OCI-LY7 (cell line): ENCODE measurements around the gene SDE2. TPM values are rescaled to one million over a fixed set of nuclear protein-coding genes. Genes with fewer than 3 reads are reported as not detected.

ENCODE experiments used
- BruUV-seq: library from RNA; stranded (reverse); fragments of 400-500 nt; replicated peaks from 2 replicates; lab custom pipeline; 2021; lab: Mats Ljungman, UMichigan
- CTCF ChIA-PET: fragments of 300-600 bp; sonication (Branson Sonifier 250); formaldehyde crosslinking; loops from one replicate; lab custom pipeline; 2022; ENCODE audit warnings: antibody characterized with exemption; ENCODE audit not compliant: unreplicated experiment; lab: Charles Lee
- POLR2A ChIA-PET: fragments of 300-600 bp; sonication (Branson Sonifier 250); formaldehyde crosslinking; loops from one replicate; lab custom pipeline; 2022; ENCODE audit warnings: antibody characterized with exemption; lab: Charles Lee
- DNase-seq: peaks from one replicate; pipeline ENCODE4 v3.0.0-alpha.2; 2015; ENCODE audit warnings: low spot score
- H2AFZ ChIP-seq: fragments of 200-600 bp; sonication (generic), shearing (Covaris generic); 2 replicates; pipeline ENCODE4 v1.6.1; 2014; ENCODE audit warnings: mild to moderate bottlenecking, antibody characterized with exemption, low read length, moderate library complexity
- H3K27ac ChIP-seq: fragments of 200-600 bp; sonication (generic); 2 replicates; pipeline ENCODE4 v1.5.1; 2014; ENCODE audit warnings: mixed run types, low read depth, mild to moderate bottlenecking, moderate library complexity, low read length, inconsistent platforms; ENCODE audit not compliant: poor library complexity, severe bottlenecking
- H3K36me3 ChIP-seq: fragments of 200-600 bp; sonication (generic); 2 replicates; pipeline ENCODE4 v1.6.1; 2014; ENCODE audit warnings: mild to moderate bottlenecking, antibody characterized with exemption, low read length, moderate library complexity, mixed read lengths; ENCODE audit not compliant: insufficient read depth
- H3K4me1 ChIP-seq: fragments of 200-600 bp; sonication (generic); 2 replicates; pipeline ENCODE4 v1.5.1; 2014; ENCODE audit warnings: mild to moderate bottlenecking, low read length; ENCODE audit not compliant: insufficient read depth, poor library complexity, severe bottlenecking
- H3K4me2 ChIP-seq: fragments of 200-600 bp; sonication (generic); 2 replicates; pipeline ENCODE4 v1.6.1; 2014; ENCODE audit warnings: mild to moderate bottlenecking, low read length
- H3K4me3 ChIP-seq: fragments of 200-600 bp; sonication (generic); 2 replicates; pipeline ENCODE4 v1.5.1; 2014; ENCODE audit warnings: mild to moderate bottlenecking, low read depth, low read length; ENCODE audit not compliant: poor library complexity, severe bottlenecking
- H3K79me2 ChIP-seq: fragments of 200-600 bp; sonication (generic); 2 replicates; pipeline ENCODE4 v1.6.1; 2016; ENCODE audit warnings: low read depth, mild to moderate bottlenecking, low read length, moderate library complexity, mixed read lengths; ENCODE audit not compliant: insufficient read depth
- H3K9me2 ChIP-seq: fragments of 200-600 bp; sonication (generic); 2 replicates; pipeline ENCODE4 v1.6.1; 2016; ENCODE audit warnings: mild to moderate bottlenecking, low read length, mixed read lengths; ENCODE audit not compliant: insufficient read depth
- H3K9me3 ChIP-seq: fragments of 200-600 bp; sonication (generic); 2 replicates; pipeline ENCODE4 v1.6.1; 2014; ENCODE audit warnings: mild to moderate bottlenecking, mixed run types, low read length, mixed read lengths
- H4K20me1 ChIP-seq: fragments of 200-600 bp; sonication (generic); 2 replicates; pipeline ENCODE4 v1.6.1; 2014; ENCODE audit warnings: mild to moderate bottlenecking, antibody characterized with exemption, low read length, moderate library complexity, mixed read lengths; ENCODE audit not compliant: insufficient read depth
- EZH2phosphoT487 ChIP-seq: fragments of 200-600 bp; sonication (generic); IDR thresholded peaks from 2 replicates; pipeline ENCODE4 v1.6.1; 2018; ENCODE audit warnings: low read depth, borderline replicate concordance, mild to moderate bottlenecking, mixed run types, antibody characterized with exemption, low read length, moderate library complexity, mixed read lengths
- intact Hi-C: fragments of 100-400 bp; cut with micrococcal nuclease; formaldehyde crosslinking; loops from one replicate; pipeline ENCODE4 v1.10.0; 2022; ENCODE audit not compliant: unreplicated experiment
- total RNA-seq, 2 experiments: library from RNA; depleted of rRNA in 1 of 2; stranded (reverse); fragments of >200 nt in 1 of 2; shearing (Covaris generic) in 1 of 2; gene quantifications; 2 replicates each; pipeline ENCODE4 v1.2.3, GENCODE V29; 2014 to 2022
- TF ChIP-seq, protein P1 (sequence below): fragments of 200-600 bp; sonication (generic); conservative IDR thresholded peaks from 2 replicates; pipeline ENCODE4 v1.5.1; 2014; ENCODE audit warnings: mild to moderate bottlenecking, antibody characterized with exemption, low read length, moderate library complexity, mixed read lengths

The SDE2 gene
- total RNA-seq, 2 experiments from 2014 or later, result 18.2 to 25.0 TPM

DNA sequence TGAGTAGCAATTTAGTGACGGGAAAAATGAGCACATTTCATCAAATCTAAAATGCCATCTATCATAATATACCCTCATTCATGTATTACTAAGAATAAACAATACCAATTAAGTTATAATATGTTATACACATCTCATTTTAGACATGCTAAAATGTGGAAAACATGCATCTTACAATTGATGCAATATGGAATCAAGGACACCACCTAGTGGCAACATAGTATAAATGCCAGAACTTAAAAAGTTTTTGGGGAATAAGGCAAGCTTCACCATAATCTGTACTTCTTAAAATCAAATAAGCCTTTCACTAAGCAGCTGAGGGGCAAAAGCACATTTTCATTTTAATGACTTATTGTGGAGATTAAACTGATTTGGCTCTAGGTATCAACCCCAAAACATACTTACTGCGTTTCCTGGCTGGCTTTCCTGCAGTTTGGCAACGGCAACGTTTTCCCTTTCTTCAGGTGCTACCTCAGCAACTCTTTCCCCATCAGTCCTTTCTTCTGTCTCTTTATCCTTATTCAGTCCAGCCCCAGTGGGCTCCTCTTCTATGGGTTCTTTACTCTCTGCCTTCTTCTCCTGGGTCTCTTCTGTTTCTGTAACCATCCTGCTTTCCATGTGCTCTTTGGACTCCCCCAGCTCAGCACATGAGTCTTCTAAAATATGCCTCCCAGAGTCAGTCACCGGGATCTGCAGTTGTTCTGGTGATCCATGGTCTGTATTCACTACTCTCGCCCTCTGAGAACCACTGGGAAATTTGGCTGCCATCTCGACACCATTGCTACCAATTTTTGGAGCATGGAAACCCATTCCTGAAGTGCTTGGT lies 11.4 kb downstream of the SDE2 start:
- H2AFZ ChIP-seq, result no peak overlapping the region
- intact Hi-C loops, result no loop called here
- H3K36me3 ChIP-seq, result peaks cover 96% of the 10 kb centered on the region
- peak; percentile 68 for DNase-seq
- no TSS peak for BruUV-seq
- no peaks in the 10 kb centered on the region for H3K9me2 ChIP-seq
- POLR2A ChIA-PET, result interaction anchor here (0.5 to 1.9 kb wide), 3 partner anchors 9 to 19 kb away, joined by 3 to 6 read pairs (median 3); partner anchors contain the start of gene SDE2
- H3K4me1 ChIP-seq, result peaks cover 20% of the 10 kb centered on the region
- no peak overlapping the region for H3K4me2 ChIP-seq
- TF ChIP-seq, protein P1, sequence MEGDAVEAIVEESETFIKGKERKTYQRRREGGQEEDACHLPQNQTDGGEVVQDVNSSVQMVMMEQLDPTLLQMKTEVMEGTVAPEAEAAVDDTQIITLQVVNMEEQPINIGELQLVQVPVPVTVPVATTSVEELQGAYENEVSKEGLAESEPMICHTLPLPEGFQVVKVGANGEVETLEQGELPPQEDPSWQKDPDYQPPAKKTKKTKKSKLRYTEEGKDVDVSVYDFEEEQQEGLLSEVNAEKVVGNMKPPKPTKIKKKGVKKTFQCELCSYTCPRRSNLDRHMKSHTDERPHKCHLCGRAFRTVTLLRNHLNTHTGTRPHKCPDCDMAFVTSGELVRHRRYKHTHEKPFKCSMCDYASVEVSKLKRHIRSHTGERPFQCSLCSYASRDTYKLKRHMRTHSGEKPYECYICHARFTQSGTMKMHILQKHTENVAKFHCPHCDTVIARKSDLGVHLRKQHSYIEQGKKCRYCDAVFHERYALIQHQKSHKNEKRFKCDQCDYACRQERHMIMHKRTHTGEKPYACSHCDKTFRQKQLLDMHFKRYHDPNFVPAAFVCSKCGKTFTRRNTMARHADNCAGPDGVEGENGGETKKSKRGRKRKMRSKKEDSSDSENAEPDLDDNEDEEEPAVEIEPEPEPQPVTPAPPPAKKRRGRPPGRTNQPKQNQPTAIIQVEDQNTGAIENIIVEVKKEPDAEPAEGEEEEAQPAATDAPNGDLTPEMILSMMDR, result peak; percentile 94
- TF ChIP-seq EZH2phosphoT487, result no peak
- CTCF ChIA-PET, result interaction anchor here (0.7 to 1.4 kb wide), 3 partner anchors 8 to 499 kb away, joined by 3 read pairs; partner anchors contain the start of gene PYCR2
- H3K79me2 ChIP-seq, result peaks cover 33% of the 10 kb centered on the region
- 0 out of 2 replicates have a peak, but pooled peaks cover 7% of the 10 kb centered on the region for H3K9me3 ChIP-seq
- no peaks in the 10 kb centered on the region for H4K20me1 ChIP-seq
- no peak overlapping the region for H3K4me3 ChIP-seq
- H3K27ac ChIP-seq, result no peak overlapping the region

DNA sequence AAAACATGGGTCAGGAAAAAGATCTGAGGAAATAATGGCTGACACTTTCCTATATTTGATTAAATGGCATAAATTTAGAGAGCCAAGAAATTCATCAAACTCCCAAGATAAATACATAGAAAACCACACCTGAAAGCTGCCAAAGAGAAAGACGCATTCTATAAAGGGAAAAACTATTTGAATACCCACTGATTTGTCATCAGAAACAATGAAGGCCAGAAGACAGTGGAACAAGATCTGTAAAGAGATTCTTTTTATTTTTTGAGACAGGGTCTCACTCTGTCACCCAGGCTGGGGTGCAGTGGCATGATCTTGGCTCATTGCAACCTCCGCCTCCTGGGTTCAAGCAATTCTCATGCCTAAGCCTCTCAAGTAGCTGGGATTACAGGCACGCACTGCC lies 17.4 kb downstream of the SDE2 start:
- Histone ChIP-seq H3K4me3 (no peak overlapping the region), H3K79me2 (peaks cover 22% of the 10 kb centered on the region), H3K27ac (no peak overlapping the region), H3K4me1 (peaks cover 22% of the 10 kb centered on the region), H3K36me3 (peaks cover 83% of the 10 kb centered on the region), H3K9me3 (peaks cover 20% of the 10 kb centered on the region), H2AFZ (no peak overlapping the region), H3K9me2 (no peaks in the 10 kb centered on the region), H3K4me2 (no peak overlapping the region), H4K20me1 (no peaks in the 10 kb centered on the region)
- intact Hi-C loops, result no loop called here
- ChIA-PET POLR2A (interaction anchor here (0.7 to 0.9 kb wide), 4 partner anchors 9 to 199 kb away, joined by 3 to 4 read pairs (median 4); no protein-coding TSS in a partner anchor), CTCF (no interaction called here)
- no peak for DNase-seq
- TF ChIP-seq, protein P1, result no peak
- no peak for TF ChIP-seq EZH2phosphoT487
- BruUV-seq, result no TSS peak
